SK-MEL-5 (cell line): ENCODE measurements around the gene ACSS3. TPM values are rescaled to one million over a fixed set of nuclear protein-coding genes. Genes with fewer than 3 reads are reported as not detected.
A peak's percentile ranks its signal among the peaks of the same experiment; 100 is the strongest.
"Not testable (repeated sequence)": the region's sequence is repeated elsewhere in the genome, so short reads cannot be mapped to it uniquely, and the experiment has no call there.

Experiments
- DNase-seq: peaks from one replicate; pipeline ENCODE4 v3.0.0-alpha.2; 2016; ENCODE audit warnings: low read depth, low spot score
- in situ Hi-C: cut with HindIII; loops from 2 replicates; pipeline ENCODE4 v1.10.0; 2016; ENCODE audit warnings: low sequenced_read_pairs, high pct_unique_total_duplicates, low pct_unique_long_range_greater_than_20kb
- polyA plus RNA-seq, 2 experiments: library from polyadenylated mRNA; depleted of rRNA; stranded (reverse); fragments of >200 nt; gene quantifications; 2 replicates each; pipeline ENCODE4 v1.2.3, GENCODE V29; 2015
- total RNA-seq: library from RNA; depleted of rRNA; stranded (reverse); fragments of >200 nt; shearing (Covaris generic); gene quantifications from 2 replicates; pipeline ENCODE4 v1.2.3, GENCODE V29; 2014; rRNA removed

Gene ACSS3, protein sequence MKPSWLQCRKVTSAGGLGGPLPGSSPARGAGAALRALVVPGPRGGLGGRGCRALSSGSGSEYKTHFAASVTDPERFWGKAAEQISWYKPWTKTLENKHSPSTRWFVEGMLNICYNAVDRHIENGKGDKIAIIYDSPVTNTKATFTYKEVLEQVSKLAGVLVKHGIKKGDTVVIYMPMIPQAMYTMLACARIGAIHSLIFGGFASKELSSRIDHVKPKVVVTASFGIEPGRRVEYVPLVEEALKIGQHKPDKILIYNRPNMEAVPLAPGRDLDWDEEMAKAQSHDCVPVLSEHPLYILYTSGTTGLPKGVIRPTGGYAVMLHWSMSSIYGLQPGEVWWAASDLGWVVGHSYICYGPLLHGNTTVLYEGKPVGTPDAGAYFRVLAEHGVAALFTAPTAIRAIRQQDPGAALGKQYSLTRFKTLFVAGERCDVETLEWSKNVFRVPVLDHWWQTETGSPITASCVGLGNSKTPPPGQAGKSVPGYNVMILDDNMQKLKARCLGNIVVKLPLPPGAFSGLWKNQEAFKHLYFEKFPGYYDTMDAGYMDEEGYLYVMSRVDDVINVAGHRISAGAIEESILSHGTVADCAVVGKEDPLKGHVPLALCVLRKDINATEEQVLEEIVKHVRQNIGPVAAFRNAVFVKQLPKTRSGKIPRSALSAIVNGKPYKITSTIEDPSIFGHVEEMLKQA
- not detected in 2 replicates for total RNA-seq
- polyA plus RNA-seq (2015; cell fraction: cytosol; rRNA removed), result 0.03 TPM in 1 of 2 replicates, not detected in the other
- 0.11 TPM in 1 of 2 replicates, not detected in the other for polyA plus RNA-seq (2015; cell fraction: nucleus; rRNA removed)

DNA sequence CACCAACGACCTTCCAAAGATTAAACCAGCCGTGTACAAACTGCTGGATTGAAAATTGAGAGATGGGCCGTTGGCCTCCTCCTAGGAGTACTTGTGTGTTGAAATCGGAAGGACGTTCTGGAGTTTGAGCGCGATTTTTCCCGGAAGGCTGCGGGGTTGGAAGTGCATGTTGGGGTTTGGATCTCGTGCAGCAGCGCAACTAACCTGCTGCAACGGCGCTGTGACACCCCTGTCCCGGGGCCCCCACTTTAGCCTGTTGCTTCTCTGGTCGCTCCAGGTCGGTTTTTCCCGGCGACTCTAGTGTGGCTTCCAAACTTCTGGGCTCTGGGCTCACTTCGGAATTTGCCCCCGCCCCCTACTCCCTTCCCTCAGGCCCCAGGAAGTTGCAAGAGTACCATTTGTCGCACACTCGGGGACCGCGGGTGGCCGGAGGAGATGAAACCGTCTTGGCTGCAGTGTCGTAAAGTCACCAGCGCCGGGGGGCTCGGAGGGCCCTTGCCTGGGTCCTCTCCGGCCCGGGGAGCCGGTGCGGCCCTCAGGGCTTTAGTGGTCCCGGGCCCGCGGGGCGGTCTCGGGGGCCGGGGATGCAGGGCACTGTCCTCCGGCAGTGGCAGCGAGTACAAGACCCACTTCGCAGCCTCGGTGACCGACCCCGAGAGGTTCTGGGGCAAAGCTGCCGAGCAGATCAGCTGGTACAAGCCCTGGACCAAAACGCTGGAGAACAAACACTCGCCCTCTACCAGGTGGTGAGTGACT, at the start of gene ACSS3:
Gene ACSS3, plus strand, starts transcription at position 394 of the 756 bp plus-strand sequence. Its CDS starts 42 bp downstream, at position 436.
- in situ Hi-C loops, result no loop called here
- DNase-seq, result no peak

DNA sequence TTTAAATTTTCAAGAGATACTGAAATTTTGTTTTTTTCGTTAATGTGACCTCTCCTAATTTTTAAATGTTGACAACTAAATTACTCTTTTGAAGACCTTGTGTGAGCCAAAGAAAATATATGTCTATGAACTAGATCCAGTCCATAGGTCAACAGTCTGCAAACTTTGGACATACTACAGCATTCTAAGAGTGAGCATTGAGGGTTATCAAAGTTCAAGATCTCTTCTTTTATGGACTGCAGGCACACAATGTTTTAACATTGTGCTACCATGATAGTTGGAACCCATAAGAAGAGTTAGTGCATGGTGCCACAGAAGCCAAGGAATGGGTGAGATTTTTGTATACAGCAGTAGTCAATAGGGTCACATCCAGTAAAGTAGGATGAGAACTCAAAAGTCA, 43.0 kb upstream of the ACSS3 start:
- in situ Hi-C loops, result no loop called here
- no peak for DNase-seq

DNA sequence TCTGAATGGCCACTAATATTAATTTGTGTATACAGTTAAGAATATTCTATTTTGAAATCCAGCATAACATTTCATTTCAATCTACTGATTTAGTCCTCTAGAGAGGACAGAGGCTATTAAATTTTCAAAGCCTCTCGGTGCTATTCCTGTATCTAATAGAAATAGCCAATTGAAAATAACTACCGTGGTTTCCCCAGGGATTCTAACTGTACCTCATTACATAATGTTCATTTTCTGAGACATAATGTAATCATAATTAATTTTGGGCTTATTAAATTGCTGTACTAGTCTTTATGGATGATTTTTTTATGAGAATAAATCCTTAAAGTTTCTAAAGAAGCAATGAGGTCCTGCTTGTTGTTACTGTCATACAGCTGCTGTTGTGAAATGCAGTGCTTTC, 38.6 kb upstream of the ACSS3 start:
- DNase-seq, result no peak
- in situ Hi-C loops, result no loop called here

DNA sequence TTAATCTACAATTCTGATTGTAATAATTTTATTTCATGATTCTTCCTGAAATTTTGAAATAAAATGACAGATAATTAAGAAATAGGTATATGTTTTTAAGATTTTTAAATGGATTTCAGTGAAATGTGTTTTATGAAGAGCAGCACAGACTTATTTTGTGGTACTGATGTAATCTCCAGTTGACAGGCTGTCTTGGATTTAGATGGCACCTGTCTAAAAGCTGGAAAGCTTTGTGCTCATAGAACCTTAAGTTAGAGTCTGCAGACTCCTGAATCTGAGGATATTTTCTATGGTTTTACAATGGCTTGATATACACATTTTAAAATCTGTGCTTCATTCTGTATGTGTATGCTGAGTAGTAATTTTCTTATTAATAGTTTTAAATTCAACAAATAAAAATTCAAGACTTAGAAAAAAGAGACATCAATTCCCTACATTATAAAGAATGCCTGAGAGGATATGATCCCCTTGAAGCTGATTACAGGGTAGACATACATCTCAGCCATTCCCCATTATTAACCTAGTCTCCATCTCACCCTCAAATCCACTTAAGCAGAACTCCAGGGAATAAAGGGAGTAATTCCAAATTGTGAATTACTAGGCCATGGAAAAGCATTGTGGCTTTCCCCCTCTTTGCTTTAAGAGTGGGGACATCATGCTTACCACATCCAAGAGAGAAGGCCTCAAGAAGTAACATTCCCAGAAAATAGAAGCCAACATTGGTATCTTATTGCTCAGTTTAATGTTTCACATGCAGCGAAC, 33.7 kb upstream of the ACSS3 start:
- in situ Hi-C loops, result no loop called here
- DNase-seq, result no peak

DNA sequence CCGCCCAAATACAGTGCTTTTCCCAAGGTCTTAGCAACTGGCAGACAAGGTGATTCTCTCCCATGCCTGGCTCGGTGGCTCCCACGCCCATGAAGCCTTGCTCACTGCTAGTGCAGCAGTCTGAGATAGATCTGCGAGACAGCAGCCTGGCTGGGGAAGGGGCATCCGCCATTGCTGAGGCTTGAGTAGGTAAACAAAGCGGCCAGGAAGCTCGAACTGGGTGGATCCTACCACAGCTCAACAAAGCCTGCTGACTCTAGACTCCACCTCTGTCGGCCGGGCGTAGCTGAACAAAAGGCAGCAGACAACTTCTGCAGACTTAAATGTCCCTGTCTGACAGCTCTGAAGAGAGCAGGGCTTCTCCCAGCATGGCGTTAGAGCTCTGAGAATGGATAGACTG, 12.9 kb upstream of the ACSS3 start:
- in situ Hi-C loops, result not testable (repeated sequence)

DNA sequence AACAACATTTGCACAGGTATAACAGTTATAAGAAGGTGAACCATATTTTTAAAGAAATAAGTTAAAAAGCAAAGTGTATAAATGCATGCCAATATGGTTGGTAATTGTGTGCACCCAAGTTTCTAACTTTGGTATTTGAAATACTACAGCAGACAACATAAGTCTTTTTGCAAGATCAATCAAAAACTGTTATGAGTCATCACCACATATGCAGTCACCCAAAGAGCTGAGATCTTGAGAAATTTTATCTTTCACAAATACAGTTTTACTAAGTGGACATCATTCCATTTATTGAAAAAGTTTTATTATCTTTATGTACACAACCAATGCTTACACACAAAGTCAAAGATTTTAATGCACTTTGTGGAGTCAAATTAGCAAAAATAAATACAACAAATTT, 7.0 kb upstream of the ACSS3 start:
- DNase-seq, result no peak
- in situ Hi-C loops, result no loop called here

More for the DNA sequence above, 12.9 kb upstream of the ACSS3 start:
- DNase-seq, result not testable (repeated sequence)

DNA sequence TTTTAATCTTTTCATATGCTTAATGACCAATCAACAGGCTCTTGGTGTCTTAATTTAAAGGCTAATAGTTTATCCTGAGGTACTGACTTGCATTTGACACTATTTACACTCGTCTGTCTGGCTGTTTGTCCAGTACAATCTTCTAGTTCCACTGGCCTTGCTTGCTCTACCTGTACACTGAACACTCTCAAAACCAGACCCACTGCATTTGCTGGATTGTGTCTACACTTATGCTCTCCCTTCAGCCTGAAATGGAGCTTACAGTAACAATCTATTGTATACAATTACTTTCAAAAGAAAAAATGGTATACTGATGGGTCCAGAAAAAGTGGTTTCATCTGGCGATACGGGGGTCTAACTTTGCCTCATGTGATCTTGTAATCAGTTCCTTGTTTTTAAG, 2.3 kb upstream of the ACSS3 start:
- in situ Hi-C loops, result no loop called here
- DNase-seq, result no peak

DNA sequence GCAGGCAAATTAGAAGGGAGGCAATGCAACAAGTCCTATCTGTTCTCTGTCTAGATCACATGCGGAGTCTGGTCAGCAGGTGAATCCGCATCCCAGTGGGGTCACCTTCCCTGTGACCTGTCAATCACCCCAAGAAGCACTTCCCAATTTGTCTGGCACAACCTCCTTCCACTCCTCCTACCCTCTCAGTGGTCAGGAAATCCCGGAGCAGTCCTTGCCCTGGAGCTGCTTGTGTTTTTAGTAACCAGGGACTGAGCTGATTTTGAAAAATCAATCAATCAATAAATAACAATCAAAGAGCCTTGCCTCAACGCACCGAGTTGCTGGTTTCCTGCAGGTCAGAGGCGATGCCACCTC, 572 bp upstream of the ACSS3 start:
- DNase-seq, result no peak
- in situ Hi-C loops, result no loop called here

DNA sequence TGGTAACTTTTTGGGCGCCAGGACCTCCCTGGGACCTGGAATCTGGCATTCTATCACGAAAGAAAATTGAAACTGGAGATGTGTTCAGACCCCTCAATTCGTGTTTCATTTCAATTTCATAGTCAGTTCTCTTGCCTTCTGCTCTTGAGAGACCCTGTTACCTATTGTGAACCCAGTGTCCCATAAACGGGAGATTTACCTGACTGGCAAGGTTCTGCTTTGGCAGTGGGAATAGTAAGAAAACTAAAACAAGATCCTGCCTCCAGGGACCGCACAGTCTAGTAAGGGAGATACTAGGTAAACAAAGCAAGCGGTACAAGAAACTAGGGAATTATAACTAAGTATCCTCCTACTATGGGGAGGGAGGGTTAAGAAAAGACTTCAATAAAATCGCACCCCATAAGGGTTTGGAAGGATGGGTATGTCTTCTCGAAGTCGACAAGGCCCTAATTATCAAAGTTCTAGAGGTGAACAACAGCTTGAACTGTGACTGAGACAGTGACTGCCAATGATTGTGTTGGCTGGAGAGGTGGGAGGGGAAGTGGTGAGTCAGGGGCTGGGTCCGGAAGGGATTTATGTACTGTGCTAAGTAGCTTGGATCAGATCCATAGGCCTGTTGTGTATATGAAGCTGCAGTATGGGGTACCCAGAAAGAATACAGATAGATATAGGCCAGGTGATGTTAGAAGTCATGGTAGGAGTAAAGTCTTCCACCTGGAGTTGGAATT, 754 bp downstream of the ACSS3 start:
- in situ Hi-C loops, result no loop called here
- DNase-seq, result no peak

DNA sequence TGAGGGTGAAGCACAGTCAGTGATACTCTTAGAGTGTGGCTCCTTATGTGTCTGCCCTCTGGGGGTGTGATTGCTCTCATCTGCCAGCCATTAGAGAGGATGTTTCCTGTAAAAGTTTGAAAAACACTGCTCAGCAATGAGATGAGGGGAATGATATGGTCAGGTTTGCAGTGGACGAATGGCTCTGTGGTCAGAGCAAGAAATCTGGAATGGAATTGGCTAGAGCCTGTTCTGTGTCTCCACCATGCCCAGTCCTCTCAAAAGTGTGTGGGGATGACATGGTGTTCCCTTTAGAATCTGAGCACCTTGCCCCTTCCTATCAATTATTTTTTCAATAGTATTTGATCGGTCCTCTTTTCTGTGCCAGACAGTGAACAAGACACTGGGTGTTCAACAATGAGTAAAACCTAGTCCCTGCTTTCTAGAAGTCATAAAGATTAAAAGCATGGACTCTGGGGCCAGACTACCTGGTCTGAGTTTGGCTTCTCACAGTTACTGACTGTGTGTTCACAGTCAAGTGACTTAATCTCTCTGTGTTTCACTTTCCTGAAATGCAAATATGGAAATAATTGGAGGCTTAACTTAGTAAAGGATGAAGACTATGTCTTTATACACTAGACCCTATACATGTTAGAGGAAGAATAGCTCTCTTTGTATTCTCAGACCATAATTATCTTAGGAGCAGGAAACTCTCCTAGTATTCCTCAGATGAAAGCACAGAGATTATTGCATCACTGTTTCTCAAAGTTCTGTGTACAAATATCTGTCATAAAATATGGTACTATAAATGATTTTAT, 1.6 kb downstream of the ACSS3 start:
- DNase-seq, result peak; percentile 55
- in situ Hi-C loops, result no loop called here

DNA sequence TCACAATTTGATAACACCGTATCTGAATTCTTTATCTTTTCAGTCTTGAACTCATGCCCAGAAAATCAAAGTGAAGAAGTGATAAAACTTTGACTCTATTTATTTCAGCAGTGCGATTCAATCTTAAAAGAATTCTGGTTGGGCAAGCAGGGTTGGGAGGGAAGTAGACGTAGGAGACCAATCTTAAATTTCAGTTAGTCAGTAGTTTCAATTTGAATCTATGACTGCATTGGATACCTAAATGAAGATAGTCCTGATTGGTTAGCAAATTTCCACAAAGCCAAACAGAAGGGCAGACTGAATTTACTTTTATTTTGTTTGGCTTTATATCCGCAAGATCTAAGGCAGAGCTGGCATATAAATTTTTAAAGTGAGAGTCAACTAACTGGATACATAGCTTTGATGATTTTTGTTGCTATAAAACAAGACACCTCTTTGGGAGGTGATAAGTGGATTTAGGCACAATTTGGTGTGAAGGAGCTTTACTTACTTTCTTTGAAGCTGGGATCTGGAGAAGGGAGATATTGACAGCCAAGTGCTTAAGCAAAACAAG, 2.6 kb downstream of the ACSS3 start:
- in situ Hi-C loops, result no loop called here
- DNase-seq, result no peak

DNA sequence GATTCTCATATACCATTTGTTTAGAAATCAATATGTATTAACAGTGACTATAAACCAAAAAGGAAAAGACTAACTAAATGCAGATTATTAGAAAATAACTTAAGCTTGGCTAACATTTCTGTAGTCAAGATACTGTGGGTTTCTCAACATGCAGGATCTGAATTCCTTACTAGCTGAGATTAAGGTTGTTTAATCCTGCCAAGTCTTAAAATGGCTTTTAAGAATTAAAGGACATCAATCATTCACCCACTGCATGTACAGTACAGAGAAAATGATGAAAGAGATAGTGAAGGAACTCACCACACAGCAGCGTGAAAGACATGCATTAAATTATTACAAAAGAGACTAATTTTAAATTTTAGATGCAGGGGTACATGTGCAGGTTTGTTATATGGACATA, 3.8 kb downstream of the ACSS3 start:
- no peak for DNase-seq
- in situ Hi-C loops, result no loop called here

DNA sequence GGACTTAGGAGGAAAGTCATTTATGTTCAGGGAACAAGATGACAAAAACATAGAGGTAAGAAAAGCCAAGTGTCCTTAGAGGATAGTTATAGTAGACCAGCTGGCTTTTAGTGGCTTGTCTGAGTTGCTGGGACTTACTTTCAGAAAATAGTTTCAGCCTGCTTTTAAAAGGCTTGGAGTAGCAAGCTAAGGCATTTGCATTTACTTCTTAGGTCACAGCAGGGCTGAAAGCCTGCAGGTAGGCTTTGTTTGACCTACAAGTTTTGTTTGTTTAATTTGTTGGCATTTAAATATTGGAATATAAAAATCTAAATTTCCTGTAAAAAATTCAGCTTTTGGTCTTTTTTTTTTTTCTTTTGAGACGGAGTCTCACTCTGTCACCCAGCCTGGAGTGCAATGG, 5.1 kb downstream of the ACSS3 start:
- no peak for DNase-seq
- in situ Hi-C loops, result no loop called here

DNA sequence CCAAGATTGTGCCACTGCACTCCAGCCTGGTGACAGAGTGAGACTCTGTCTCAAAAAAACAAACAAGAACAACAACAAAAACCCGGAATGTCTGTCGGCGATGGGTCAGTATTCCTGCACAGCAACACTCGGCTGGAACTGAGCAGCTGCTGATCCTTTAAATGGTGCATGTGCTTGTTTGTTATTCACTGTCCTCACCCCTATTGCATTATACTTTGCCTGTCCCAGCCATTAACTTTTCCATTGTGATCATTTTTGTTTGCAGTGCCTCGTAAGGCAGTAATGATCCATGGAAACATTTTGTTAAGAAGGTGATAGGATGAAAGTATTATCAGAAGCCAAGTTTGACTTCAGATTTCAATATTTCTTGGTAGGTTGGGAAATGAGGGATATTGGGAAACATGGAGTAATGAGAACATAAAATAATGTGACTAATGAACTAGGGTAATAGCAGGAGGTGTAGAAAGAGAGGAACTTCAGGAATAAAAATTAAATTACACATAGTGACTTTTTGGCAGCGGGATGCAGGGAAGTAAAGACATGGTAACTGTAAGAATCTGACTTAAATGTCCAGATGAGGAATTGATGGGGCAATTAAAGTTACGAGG, 6.1 kb downstream of the ACSS3 start:
- in situ Hi-C loops, result no loop called here
- DNase-seq, result no peak

DNA sequence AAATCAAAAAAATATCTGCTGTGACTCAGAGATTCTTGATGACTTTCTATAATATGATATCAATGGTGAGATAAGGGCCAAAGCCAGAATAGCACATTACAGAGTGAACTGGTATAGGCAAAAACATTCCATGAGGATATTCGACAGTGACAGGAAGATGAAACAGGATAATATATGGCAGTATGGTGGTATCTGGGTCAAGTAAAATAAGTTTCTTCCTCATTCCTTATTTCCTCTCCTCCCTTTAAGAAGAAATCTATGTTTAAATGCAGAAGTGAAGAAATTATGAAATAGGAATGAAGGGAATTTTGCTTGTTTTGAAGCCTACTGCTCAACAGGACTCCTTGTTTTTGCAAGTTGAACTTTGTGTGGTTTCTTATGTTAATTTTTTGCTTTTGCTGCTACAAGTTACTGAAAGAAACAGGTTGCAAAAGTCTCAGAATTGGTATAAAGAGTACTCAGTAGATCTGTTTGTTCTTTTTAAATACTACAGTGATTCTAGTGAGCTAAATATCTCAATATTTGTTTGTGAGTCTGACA, 7.0 kb downstream of the ACSS3 start:
- no peak for DNase-seq
- in situ Hi-C loops, result no loop called here
